ENCODE measurements around the gene PBXIP1.

The PBXIP1 gene

GRCh38 chr1:154957091-154957657 lies 1.3 kb upstream of the PBXIP1 start:
- DNase-seq (ENCODE audit: low read depth in 3 of 3) = no peak

GRCh38 chr1:154956544-154956941 lies 644 bp upstream of the PBXIP1 start:
- DNase-seq (ENCODE audit: low read depth in 3 of 3) = no peak

- DNase-seq (ENCODE audit: low read depth in 3 of 3) = peak in 2 of 3 experiments; percentile 58 to 71
Observed at GRCh38 chr1:154955039-154955717, 721 bp downstream of the PBXIP1 start.

GRCh38 chr1:154954541-154954940 lies 1.4 kb downstream of the PBXIP1 start:
- no peak for DNase-seq (ENCODE audit: low read depth in 3 of 3)

GRCh38 chr1:154953611-154954038 lies 2.3 kb downstream of the PBXIP1 start:
- DNase-seq (ENCODE audit: low read depth in 3 of 3) = no peak

- no peak for DNase-seq (ENCODE audit: low read depth in 3 of 3)
Observed at GRCh38 chr1:154952664-154953063, 3.2 kb downstream of the PBXIP1 start.

- peak in 2 of 3 experiments; percentile 32 to 33 for DNase-seq (ENCODE audit: low read depth in 3 of 3)
Observed at GRCh38 chr1:154951901-154952657, 3.8 kb downstream of the PBXIP1 start.

- DNase-seq (ENCODE audit: low read depth in 3 of 3) = no peak
Observed at GRCh38 chr1:154948079-154948478, 7.8 kb downstream of the PBXIP1 start.

GRCh38 chr1:154945962-154946850 lies 9.7 kb downstream of the PBXIP1 start:
- no peak for DNase-seq (ENCODE audit: low read depth in 3 of 3)

GRCh38 chr1:154945160-154945961 lies 10.5 kb downstream of the PBXIP1 start:
- no peak for DNase-seq (ENCODE audit: low read depth in 3 of 3)

- DNase-seq (ENCODE audit: low read depth in 3 of 3) = no peak
Observed at GRCh38 chr1:154944401-154945159, 11.3 kb downstream of the PBXIP1 start.

GRCh38 chr1:154943649-154944400 lies 12.1 kb downstream of the PBXIP1 start:
- DNase-seq (ENCODE audit: low read depth in 3 of 3) = no peak

GRCh38 chr1:154941333-154942013 lies 14.4 kb downstream of the PBXIP1 start:
- DNase-seq (ENCODE audit: low read depth in 3 of 3) = no peak

GRCh38 chr1:154940651-154941194 lies 15.2 kb downstream of the PBXIP1 start:
- DNase-seq (ENCODE audit: low read depth in 3 of 3) = no peak

- no peak for DNase-seq (ENCODE audit: low read depth in 3 of 3)
Observed at GRCh38 chr1:154940213-154940560, 15.7 kb downstream of the PBXIP1 start.

- no peak for DNase-seq (ENCODE audit: low read depth in 3 of 3)
Observed at GRCh38 chr1:154938604-154939399, 17.1 kb downstream of the PBXIP1 start.

- no peak for DNase-seq (ENCODE audit: low read depth in 3 of 3)
Observed at GRCh38 chr1:154937988-154938386, 17.9 kb downstream of the PBXIP1 start.
